NCI-H187 (cell line): Measurements from ENCODE around the gene GLB1L.
A peak's percentile ranks its signal among the peaks of the same experiment; 100 is the strongest.
"Not testable (repeated sequence)": the region's sequence is repeated elsewhere in the genome, so short reads cannot be mapped to it uniquely, and the experiment has no call there.

Experiments
- DNase-seq, 2 experiments: peaks; one replicate each; lab custom pipeline; 2025; lab: John Stamatoyannopoulos, UW

GLB1L gene

GRCh38 chr2:219206328-219207133 lies 38.7 kb downstream of the GLB1L start, which contains the start of gene ZFAND2B:
TSS of gene ZFAND2B (plus strand) at chr2:219206782. CDS start at chr2:219206988, 206 bp downstream.
- peak; percentile 64 to 74 for DNase-seq

DNA sequence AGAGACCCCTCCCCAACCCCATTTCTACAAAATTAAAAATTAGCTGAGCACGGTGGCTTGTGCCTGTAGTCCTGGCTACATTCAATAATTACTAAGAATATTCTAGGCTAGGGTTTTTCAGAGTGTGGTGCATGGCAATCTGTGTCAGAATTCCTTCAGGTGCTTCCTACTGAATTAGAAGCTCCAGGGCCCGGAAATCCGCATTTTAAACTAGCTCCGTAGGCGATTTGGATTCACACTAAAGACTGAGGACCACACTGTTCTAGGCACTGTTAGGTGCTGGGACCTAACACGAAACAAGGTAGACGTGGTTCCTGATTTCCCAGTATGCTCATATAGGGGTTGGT lies 39.3 kb downstream of the GLB1L start:
- no peak for DNase-seq

GRCh38 chr2:219205165-219205538 lies 40.1 kb downstream of the GLB1L start:
- DNase-seq: no peak

DNA sequence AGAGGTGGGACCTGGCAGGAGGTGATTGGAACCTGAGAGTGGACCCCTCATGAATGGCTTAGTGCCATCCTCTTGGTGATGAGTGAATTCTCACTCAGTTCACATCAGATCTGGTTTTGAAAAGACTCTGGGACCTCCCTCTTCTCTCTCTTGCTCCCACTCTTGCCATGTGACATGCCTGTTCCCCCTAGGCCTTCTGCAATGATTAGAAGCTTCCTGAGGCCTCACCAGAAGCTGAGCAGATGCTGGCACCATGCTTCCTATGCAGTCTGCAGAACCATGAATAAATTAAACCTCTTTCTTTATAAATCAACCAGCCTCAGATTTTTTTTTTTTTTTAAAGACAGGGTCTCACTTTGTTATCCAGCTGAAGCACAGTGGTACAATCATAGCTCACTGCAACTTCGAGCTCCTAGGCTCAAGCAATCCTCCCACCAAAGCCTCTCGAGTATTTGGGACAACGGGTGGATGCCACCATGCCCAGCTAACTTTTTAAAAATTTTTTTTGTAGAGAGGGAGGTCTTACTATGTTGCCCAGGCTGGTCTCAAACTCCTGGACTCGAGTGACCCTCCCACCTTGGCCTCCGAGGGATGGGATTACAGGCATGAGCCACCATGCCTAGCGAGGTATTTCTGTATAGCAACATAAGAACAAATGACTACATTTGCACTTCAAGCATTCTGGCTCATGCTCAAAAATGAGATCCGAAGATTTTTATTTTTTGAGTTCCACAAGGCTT lies 40.6 kb downstream of the GLB1L start:
- no peak for DNase-seq

- DNase-seq: not testable (repeated sequence)
These were observed 43.9 kb downstream of the GLB1L start for GRCh38 chr2:219201331-219201730.

GRCh38 chr2:219200502-219201326 lies 44.5 kb downstream of the GLB1L start:
- not testable (repeated sequence) for DNase-seq

GRCh38 chr2:219199470-219200211 lies 45.6 kb downstream of the GLB1L start:
- no peak for DNase-seq

- DNase-seq: no peak
These were observed 46.3 kb downstream of the GLB1L start for GRCh38 chr2:219198974-219199373.

DNA sequence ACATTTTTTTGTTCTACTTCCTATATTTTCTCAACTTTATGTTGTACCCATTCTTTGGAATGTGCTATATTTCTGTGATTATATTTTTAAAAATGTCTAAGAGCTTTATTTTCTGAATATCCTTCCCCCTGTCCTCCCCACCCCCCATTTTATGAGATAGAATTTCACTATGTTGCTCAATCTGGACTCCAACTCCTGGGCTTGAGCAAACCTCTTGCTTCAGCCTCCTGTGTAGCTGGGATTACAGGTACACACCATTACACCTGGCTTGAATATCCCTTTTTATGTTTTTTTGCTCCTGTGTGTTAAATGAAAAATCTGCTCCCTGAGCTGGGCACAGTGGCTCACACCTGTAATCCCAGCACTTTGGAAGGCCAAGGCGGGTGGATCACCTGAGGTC lies 47.9 kb downstream of the GLB1L start:
- no peak for DNase-seq

GRCh38 chr2:219186754-219187456 lies 58.3 kb downstream of the GLB1L start:
- no peak for DNase-seq
